PFSK-1 (cell line): ENCODE measurements around the gene TMC4.
A peak's percentile ranks its signal among the peaks of the same experiment; 100 is the strongest.

ENCODE experiments used
- FOXP2 ChIP-seq: optimal IDR thresholded peaks from 2 replicates; pipeline ENCODE3; 2011; ENCODE audit warnings: borderline replicate concordance, control low read depth, inconsistent platforms; ENCODE audit not compliant: insufficient read depth; ENCODE audit errors: extremely low read length, extremely low read depth
- POLR2AphosphoS5 ChIP-seq: IDR thresholded peaks from 2 replicates; pipeline ENCODE4 v1.6.1; 2012; ENCODE audit warnings: low read depth, mild to moderate bottlenecking, control low read depth, low read length, moderate library complexity
- SIN3A ChIP-seq: IDR thresholded peaks from 2 replicates; pipeline ENCODE4 v1.6.1; 2012; ENCODE audit warnings: mild to moderate bottlenecking, low read length, moderate library complexity, borderline replicate concordance; ENCODE audit not compliant: insufficient read depth
- TAF1 ChIP-seq: IDR thresholded peaks from 2 replicates; pipeline ENCODE4 v1.6.1; 2012; ENCODE audit warnings: low read length, control low read depth, borderline replicate concordance; ENCODE audit not compliant: insufficient read depth
- TF ChIP-seq, protein P1 (sequence below), 2 experiments: IDR thresholded peaks; 2 replicates each; pipeline versions ENCODE4 v1.6.1 to v1.8.0; 2011 to 2012; ENCODE audit warnings: low read depth in 2 of 2, low read length in 2 of 2, control low read depth in 1 of 2, inconsistent platforms in 1 of 2, mild to moderate bottlenecking in 1 of 2, moderate library complexity in 1 of 2; ENCODE audit not compliant: insufficient read depth in 1 of 2

The TMC4 gene

DNA sequence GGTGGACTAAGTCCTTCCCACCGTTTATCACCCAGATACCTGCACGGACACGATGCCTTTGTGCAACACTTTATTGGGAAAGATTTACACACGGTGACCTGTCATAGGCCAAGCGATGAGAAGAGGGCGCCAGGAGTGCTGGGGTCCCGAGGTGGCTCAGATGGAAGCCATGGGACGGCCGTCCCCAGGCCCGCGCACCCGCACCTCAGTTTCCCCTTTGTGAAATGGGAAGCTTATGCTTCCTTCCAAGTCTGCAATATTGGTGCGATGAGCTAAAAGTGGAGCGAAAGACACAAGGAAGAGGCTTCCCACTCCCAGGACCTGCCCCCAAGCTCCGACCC lies 369 bp upstream of the TMC4 start:
- TF ChIP-seq FOXP2 (no peak), TAF1 (no peak), SIN3A (no peak), POLR2AphosphoS5 (no peak)

DNA sequence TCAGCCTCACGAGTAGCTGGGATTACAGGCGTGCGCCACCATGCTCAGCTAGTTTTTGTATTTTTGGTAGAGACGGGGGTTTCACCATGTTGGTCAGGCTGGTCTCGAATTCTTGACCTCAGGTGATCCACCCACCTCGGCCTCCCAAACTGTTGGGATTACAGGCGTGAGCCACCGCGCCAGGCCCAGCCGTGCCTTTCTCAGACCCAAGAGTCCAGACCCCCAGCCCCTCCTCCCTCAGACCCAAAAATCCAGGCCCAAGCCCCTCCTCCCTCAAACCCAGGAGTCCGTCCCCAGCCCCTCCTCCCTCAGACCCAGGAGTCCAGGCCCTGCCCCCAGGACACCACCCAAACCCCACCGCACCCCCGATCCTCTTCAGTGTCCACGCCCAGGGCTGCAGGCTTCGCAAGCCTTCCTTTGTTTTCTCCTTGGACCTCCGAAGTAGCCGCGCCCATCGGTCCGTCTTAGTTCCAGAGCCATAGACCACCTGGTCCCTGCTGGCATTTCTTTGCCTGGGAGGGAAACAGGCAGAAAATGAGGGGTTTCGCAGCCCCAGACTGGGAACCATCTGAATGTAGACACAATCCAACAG lies 3.7 kb downstream of the TMC4 start:
- no peak for TF ChIP-seq SIN3A
- TF ChIP-seq, protein P1, sequence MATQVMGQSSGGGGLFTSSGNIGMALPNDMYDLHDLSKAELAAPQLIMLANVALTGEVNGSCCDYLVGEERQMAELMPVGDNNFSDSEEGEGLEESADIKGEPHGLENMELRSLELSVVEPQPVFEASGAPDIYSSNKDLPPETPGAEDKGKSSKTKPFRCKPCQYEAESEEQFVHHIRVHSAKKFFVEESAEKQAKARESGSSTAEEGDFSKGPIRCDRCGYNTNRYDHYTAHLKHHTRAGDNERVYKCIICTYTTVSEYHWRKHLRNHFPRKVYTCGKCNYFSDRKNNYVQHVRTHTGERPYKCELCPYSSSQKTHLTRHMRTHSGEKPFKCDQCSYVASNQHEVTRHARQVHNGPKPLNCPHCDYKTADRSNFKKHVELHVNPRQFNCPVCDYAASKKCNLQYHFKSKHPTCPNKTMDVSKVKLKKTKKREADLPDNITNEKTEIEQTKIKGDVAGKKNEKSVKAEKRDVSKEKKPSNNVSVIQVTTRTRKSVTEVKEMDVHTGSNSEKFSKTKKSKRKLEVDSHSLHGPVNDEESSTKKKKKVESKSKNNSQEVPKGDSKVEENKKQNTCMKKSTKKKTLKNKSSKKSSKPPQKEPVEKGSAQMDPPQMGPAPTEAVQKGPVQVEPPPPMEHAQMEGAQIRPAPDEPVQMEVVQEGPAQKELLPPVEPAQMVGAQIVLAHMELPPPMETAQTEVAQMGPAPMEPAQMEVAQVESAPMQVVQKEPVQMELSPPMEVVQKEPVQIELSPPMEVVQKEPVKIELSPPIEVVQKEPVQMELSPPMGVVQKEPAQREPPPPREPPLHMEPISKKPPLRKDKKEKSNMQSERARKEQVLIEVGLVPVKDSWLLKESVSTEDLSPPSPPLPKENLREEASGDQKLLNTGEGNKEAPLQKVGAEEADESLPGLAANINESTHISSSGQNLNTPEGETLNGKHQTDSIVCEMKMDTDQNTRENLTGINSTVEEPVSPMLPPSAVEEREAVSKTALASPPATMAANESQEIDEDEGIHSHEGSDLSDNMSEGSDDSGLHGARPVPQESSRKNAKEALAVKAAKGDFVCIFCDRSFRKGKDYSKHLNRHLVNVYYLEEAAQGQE (IDR thresholded peaks at IDR 0.05; ENCODE audit: insufficient read depth in 1 of 2, low read depth in 2 of 2, low read length in 2 of 2) = no peak
- no peak for TF ChIP-seq POLR2AphosphoS5
- no peak for TF ChIP-seq TAF1
- TF ChIP-seq FOXP2 = no peak

DNA sequence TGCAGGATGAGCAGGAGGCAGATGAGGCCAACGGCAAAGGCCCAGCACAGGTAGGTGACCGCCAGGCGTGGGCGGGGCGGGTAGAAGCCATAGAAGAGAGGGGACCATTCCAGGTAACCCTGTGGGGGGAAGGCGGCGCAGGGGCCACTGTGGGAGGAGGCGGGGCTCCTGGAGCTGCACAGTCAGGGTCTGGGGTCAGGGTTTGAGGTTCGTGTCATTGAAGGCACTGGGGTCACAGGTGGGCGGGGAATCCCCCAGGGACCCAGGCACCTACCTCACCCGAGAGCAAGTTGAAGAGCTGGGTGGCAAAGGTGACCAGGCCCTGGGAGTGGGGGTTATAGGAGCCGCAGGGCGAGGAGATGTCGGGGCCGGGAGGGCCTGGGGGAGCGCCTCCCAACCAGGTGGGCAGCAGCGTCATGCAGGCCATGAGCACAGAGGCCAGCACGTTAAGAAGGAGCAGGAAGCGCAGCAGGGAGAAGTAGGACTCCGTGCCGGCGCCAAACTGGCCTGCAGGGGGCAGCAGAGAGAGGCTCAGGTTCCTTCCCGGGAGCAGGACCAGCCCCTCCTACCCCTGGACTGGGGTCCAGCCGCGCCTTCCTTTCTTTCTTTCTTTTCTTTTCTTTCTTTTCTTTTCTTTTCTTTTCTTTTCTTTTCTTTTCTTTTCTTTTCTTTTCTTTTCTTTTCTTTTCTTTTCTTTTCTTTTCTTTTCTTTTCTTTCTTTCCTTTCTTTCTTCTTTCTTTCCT lies 4.6 kb downstream of the TMC4 start:
- TF ChIP-seq FOXP2 (peak; percentile 61), POLR2AphosphoS5 (no peak), TAF1 (no peak)
- TF ChIP-seq, protein P1 (IDR thresholded peaks at IDR 0.05; ENCODE audit: insufficient read depth in 1 of 2, low read depth in 2 of 2, low read length in 2 of 2) = no peak

DNA sequence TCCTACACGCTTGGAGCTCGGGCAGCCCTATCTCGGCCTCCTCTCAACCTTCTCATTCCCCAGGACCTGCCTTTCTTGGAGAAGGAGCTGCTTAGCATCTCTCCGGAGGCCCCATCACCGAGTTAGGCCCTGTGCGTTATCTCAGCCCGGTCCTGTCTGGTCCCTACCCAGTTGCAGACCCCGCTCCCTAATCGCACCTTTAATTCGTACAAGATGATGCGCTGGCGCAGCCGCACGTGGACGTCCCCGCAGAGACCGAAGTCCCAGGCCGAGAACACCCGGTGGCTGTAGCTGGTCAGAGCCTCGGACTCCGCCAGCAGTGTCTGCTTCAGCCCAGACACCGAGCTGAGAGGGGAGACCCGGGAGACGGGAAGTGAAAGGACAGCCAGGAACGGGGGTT lies 7.7 kb downstream of the TMC4 start:
- TF ChIP-seq SIN3A (no peak), TAF1 (no peak), POLR2AphosphoS5 (no peak), FOXP2 (no peak)
- TF ChIP-seq, protein P1 (IDR thresholded peaks at IDR 0.05; ENCODE audit: insufficient read depth in 1 of 2, low read depth in 2 of 2, low read length in 2 of 2) = no peak

DNA sequence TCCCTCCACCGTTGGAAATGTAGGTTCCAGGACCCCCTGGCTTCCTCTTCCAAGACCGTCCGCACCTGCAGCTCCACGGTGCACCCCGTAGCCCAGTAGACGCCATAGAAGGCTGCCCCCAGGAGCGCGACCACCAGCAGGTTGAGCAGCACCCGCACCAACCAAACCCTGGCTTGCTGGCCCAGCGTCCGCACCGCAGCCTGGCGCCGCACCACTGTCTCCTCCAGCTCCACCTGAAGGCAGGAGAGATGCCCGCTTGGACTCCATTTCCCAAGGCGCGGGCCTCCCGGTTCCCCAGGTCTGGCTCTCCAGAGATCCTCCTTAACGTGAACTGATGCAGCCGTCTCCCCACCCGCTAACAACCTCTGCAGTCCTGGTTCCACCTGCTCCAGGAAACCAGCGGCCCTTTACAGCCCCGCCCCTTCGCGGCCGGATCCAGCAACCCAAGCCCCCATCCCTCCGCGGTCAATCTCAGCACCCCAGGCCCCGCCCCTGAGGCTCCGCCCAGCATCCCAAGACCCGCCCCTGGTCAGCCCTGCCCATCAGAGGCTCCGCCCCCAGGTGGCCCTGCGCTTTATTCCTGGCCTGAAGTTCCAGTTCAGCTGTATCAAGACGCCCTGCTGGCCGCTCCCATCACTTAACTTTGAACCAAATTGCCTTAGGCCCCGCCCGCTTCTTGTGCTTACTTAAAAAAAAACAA lies 8.4 kb downstream of the TMC4 start:
- TF ChIP-seq FOXP2 (no peak), TAF1 (no peak), SIN3A (no peak), POLR2AphosphoS5 (no peak)
- TF ChIP-seq, protein P1 (IDR thresholded peaks at IDR 0.05; ENCODE audit: insufficient read depth in 1 of 2, low read depth in 2 of 2, low read length in 2 of 2) = no peak
